Measurements from ENCODE around the gene KCNK13.

The KCNK13 gene

GRCh38 chr14:90118027-90118426, 56.2 kb downstream of the KCNK13 start:
- in situ Hi-C loops (cut with HindIII; ENCODE audit: low sequenced_read_pairs): no loop called here

- in situ Hi-C loops (cut with HindIII; ENCODE audit: low sequenced_read_pairs): no loop called here
Measured at GRCh38 chr14:90126260-90126659, 64.5 kb downstream of the KCNK13 start.

- in situ Hi-C loops (cut with HindIII; ENCODE audit: low sequenced_read_pairs): no loop called here
Measured at GRCh38 chr14:90132821-90133570, 71.2 kb downstream of the KCNK13 start.

- in situ Hi-C loops (cut with HindIII; ENCODE audit: low sequenced_read_pairs): no loop called here
Measured at GRCh38 chr14:90136904-90137303, 75.1 kb downstream of the KCNK13 start.

GRCh38 chr14:90137807-90138206, 76.0 kb downstream of the KCNK13 start:
- in situ Hi-C loops (cut with HindIII; ENCODE audit: low sequenced_read_pairs): no loop called here

- in situ Hi-C loops (cut with HindIII; ENCODE audit: low sequenced_read_pairs): no loop called here
Measured at GRCh38 chr14:90139199-90139598, 77.4 kb downstream of the KCNK13 start.

GRCh38 chr14:90140298-90140955, 78.6 kb downstream of the KCNK13 start:
- in situ Hi-C loops (cut with HindIII; ENCODE audit: low sequenced_read_pairs): no loop called here

GRCh38 chr14:90140956-90141316, 79.1 kb downstream of the KCNK13 start:
- in situ Hi-C loops (cut with HindIII; ENCODE audit: low sequenced_read_pairs): no loop called here

GRCh38 chr14:90153429-90153828, 91.6 kb downstream of the KCNK13 start:
- in situ Hi-C loops (cut with HindIII; ENCODE audit: low sequenced_read_pairs): no loop called here

GRCh38 chr14:90154110-90154509, 92.3 kb downstream of the KCNK13 start:
- in situ Hi-C loops (cut with HindIII; ENCODE audit: low sequenced_read_pairs): no loop called here

GRCh38 chr14:90159146-90159545, 97.4 kb downstream of the KCNK13 start:
- in situ Hi-C loops (cut with HindIII; ENCODE audit: low sequenced_read_pairs): no loop called here

- in situ Hi-C loops (cut with HindIII; ENCODE audit: low sequenced_read_pairs): no loop called here
Measured at GRCh38 chr14:90159688-90160087, 97.9 kb downstream of the KCNK13 start.

GRCh38 chr14:90161129-90161528, 99.3 kb downstream of the KCNK13 start:
- in situ Hi-C loops (cut with HindIII; ENCODE audit: low sequenced_read_pairs): no loop called here

GRCh38 chr14:90168425-90169105, 106.8 kb downstream of the KCNK13 start:
- in situ Hi-C loops (cut with HindIII; ENCODE audit: low sequenced_read_pairs): no loop called here

GRCh38 chr14:90175631-90176030, 113.8 kb downstream of the KCNK13 start:
- in situ Hi-C loops (cut with HindIII; ENCODE audit: low sequenced_read_pairs): no loop called here

- in situ Hi-C loops (cut with HindIII; ENCODE audit: low sequenced_read_pairs): no loop called here
Measured at GRCh38 chr14:90177539-90178189, 115.9 kb downstream of the KCNK13 start.

- in situ Hi-C loops (cut with HindIII; ENCODE audit: low sequenced_read_pairs): no loop called here
Measured at GRCh38 chr14:90179357-90179756, 117.6 kb downstream of the KCNK13 start.

- in situ Hi-C loops (cut with HindIII; ENCODE audit: low sequenced_read_pairs): no loop called here
Measured at GRCh38 chr14:90179809-90180779, 118.3 kb downstream of the KCNK13 start.

GRCh38 chr14:90184094-90184493, 122.3 kb downstream of the KCNK13 start:
- in situ Hi-C loops (cut with HindIII; ENCODE audit: low sequenced_read_pairs): no loop called here

- in situ Hi-C loops (cut with HindIII; ENCODE audit: low sequenced_read_pairs): no loop called here
Measured at GRCh38 chr14:90184571-90185266, 122.9 kb downstream of the KCNK13 start.
